Measurements from ENCODE around the gene FAM81A. TPM values are rescaled to one million over a fixed set of nuclear protein-coding genes. Genes with fewer than 3 reads are reported as not detected.
A peak's percentile ranks its signal among the peaks of the same experiment; 100 is the strongest.

The FAM81A gene
- polyA plus RNA-seq, 2 of the 4 experiments (the other 2 are of a cell fraction): 13.1 to 15.1 TPM

DNA sequence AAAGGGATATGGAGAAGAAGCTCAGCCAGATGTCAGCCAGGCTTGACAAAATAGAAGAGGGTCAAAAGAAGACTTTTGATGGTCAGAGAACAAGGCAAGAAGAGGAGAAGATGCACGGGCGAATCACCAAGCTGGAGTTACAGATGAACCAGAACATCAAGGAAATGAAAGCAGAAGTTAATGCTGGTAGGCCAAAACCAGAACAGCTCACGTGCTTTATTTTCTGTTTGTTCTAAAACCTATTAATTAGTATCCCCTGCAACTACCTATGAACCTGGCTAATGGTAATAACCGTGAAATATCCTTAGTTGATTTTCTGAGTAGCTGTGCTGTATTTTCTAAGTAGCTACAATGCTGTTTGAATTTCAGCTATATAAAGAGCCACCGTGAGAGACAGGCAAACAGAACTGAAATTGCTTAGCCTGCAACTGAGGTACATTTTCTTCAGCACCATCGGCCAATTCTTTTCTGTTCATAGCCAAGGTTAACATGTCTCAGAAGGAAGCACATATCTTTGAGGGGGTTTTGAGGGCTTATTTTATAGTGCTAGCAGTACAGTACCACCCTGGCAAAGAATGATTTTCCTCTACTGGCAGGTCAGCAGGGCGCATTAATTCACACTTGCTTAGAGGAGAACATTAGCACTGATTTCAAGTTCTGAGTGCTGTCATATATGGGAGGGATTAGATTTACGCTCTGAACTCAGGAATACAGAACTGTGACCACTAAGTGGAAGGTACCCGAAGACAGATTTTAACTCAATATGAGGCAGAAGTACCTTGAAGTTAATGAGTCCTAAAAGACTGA lies 78.9 kb downstream of the FAM81A start:
- Histone ChIP-seq H3K4me2 (no peak overlapping the region), H3K9me3 (no peaks in the 10 kb centered on the region), H3K4me1 (no peaks in the 10 kb centered on the region), H3K4me3 (no peak overlapping the region), H3K27ac (no peak overlapping the region)
- 86% methylated on average over 9 of the region's 9 CpGs for WGBS (ENCODE audit: missing lambda C conversion rate)
- TF ChIP-seq PHF8 (IDR thresholded peaks at IDR 0.05; ENCODE audit: borderline replicate concordance, low read depth) (no peak), BHLHE40 (IDR thresholded peaks at IDR 0.05; ENCODE audit: low read depth, low read length) (no peak), RARB (CRISPR knock-in tag; IDR thresholded peaks at IDR 0.05) (no peak), ATOH8 (CRISPR knock-in tag; IDR thresholded peaks at IDR 0.05; ENCODE audit: low read depth) (no peak), CEBPB (IDR thresholded peaks at IDR 0.05) (no peak), GATA3 (IDR thresholded peaks at IDR 0.05; ENCODE audit: borderline replicate concordance) (no peak), MAZ (IDR thresholded peaks at IDR 0.05; ENCODE audit: borderline replicate concordance, low read depth, low read length) (no peak)
- TF ChIP-seq, protein P1, sequence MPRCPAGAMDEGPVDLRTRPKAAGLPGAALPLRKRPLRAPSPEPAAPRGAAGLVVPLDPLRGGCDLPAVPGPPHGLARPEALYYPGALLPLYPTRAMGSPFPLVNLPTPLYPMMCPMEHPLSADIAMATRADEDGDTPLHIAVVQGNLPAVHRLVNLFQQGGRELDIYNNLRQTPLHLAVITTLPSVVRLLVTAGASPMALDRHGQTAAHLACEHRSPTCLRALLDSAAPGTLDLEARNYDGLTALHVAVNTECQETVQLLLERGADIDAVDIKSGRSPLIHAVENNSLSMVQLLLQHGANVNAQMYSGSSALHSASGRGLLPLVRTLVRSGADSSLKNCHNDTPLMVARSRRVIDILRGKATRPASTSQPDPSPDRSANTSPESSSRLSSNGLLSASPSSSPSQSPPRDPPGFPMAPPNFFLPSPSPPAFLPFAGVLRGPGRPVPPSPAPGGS (IDR thresholded peaks at IDR 0.05): no peak
- DNase-seq (ENCODE audit: low read depth in 1 of 2, low spot score in 1 of 2) (no peak), FAIRE-seq (no peak), ATAC-seq (0 out of 6 replicates have a peak, but pooled peaks of 1 of the 2 experiments have one; percentile 24)
- POLR2A ChIA-PET: interaction anchor here (0.6 kb wide), 1 partner anchor 342 kb away, joined by 3 read pairs; no protein-coding TSS in a partner anchor
- CTCF ChIA-PET: interaction anchor here (0.6 to 10.5 kb wide), 11 partner anchors 9 to 1304 kb away, joined by 3 to 113 read pairs (median 4); partner anchors contain the start of gene GTF2A2

DNA sequence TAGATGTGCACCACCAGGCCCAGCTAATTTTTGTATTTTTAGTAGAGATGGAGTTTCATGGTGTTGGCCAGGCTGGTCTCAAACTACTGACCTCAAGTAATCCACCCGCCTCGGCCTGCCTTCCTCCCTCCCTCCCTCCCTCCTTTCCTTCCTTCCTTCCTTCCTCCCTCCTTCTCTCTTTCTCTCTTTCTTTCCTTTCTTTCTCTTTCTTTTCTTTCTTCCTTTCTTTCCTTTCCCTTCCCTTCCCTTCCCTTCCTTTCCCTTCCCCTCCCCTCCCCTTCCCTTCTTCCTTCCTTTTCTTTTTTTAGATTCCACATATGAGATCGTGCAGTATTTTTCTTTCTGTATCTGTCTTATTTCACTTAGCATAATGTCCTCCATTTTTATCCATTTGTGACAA lies 81.3 kb downstream of the FAM81A start:
- ChIA-PET POLR2A (no interaction called here), CTCF (interaction anchor here (1.4 to 10.5 kb wide), 3 partner anchors 10 to 727 kb away, joined by 3 to 113 read pairs (median 9); no protein-coding TSS in a partner anchor)
- 79% methylated on average over 3 of the region's 3 CpGs for WGBS (ENCODE audit: missing lambda C conversion rate)

DNA sequence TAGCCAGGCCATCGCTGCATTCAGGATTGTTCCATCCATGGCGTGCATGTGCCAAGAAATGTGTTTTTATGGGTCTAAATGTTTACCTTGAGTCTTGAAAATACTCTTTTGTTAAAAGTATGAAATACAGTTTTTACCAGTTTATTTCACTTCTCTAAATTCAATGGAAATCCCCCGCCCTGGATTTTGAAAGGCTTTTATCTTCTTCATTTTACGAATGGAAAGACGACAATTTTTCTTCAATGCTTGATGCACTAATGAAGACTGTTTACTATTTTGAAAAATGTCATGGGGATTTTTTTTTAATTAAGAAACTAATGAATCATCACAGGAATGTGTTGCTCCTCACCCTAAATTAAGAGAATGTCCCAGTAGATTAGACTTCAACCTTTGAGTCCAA lies 83.5 kb downstream of the FAM81A start:
- Histone ChIP-seq H3K4me2 (no peak overlapping the region), H3K4me3 (no peak overlapping the region), H3K4me1 (no peaks in the 10 kb centered on the region), H3K9me3 (no peaks in the 10 kb centered on the region), H3K27ac (no peak overlapping the region)
- DNase-seq (ENCODE audit: low read depth in 1 of 2, low spot score in 1 of 2) (no peak), FAIRE-seq (no peak), ATAC-seq (no peak)
- 94% methylated on average over 5 of the region's 5 CpGs for WGBS (ENCODE audit: missing lambda C conversion rate)
- CTCF ChIA-PET: interaction anchor here (0.6 kb wide), 1 partner anchor 29 kb away, joined by 4 read pairs; no protein-coding TSS in a partner anchor
- TF ChIP-seq POLR2A (IDR thresholded peaks at IDR 0.05; ENCODE audit: low read length) (no peak), KDM1A (IDR thresholded peaks at IDR 0.05; ENCODE audit: low read depth) (no peak), ZSCAN20 (CRISPR knock-in tag; IDR thresholded peaks at IDR 0.05) (no peak), RCOR1 (IDR thresholded peaks at IDR 0.05; ENCODE audit: low read depth, low read length) (no peak), SMC3 (IDR thresholded peaks at IDR 0.05) (no peak), MAZ (IDR thresholded peaks at IDR 0.05; ENCODE audit: borderline replicate concordance, low read depth, low read length) (no peak), JUNB (IDR thresholded peaks at IDR 0.05) (no peak), GATA3 (IDR thresholded peaks at IDR 0.05; ENCODE audit: borderline replicate concordance) (no peak), BHLHE40 (IDR thresholded peaks at IDR 0.05; ENCODE audit: low read depth, low read length) (no peak), SREBF2 (IDR thresholded peaks at IDR 0.05) (no peak), NFE2L2 (conservative IDR thresholded peaks at IDR 0.05; ENCODE audit: low read length) (no peak), CBX8 (IDR thresholded peaks at IDR 0.05) (no peak), EHMT2 (IDR thresholded peaks at IDR 0.05; ENCODE audit: low read depth) (no peak), HOXB13 (CRISPR knock-in tag; IDR thresholded peaks at IDR 0.05; ENCODE audit: low read depth) (no peak), TP53 (CRISPR knock-in tag; IDR thresholded peaks at IDR 0.05) (no peak), REST (IDR thresholded peaks at IDR 0.05) (no peak), FOSB (CRISPR knock-in tag; IDR thresholded peaks at IDR 0.05) (no peak), HOXA7 (CRISPR knock-in tag; IDR thresholded peaks at IDR 0.05) (no peak)
- TF ChIP-seq, protein P2, sequence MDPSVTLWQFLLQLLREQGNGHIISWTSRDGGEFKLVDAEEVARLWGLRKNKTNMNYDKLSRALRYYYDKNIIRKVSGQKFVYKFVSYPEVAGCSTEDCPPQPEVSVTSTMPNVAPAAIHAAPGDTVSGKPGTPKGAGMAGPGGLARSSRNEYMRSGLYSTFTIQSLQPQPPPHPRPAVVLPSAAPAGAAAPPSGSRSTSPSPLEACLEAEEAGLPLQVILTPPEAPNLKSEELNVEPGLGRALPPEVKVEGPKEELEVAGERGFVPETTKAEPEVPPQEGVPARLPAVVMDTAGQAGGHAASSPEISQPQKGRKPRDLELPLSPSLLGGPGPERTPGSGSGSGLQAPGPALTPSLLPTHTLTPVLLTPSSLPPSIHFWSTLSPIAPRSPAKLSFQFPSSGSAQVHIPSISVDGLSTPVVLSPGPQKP (IDR thresholded peaks at IDR 0.05; ENCODE audit: low read depth, low read length): no peak
- POLR2A ChIA-PET: no interaction called here

More for the DNA sequence above, 81.3 kb downstream of the FAM81A start:
- no peak overlapping the region for H3K4me2 ChIP-seq
- H3K4me1 ChIP-seq: no peaks in the 10 kb centered on the region
- no peak for DNase-seq (ENCODE audit: low read depth in 1 of 2, low spot score in 1 of 2)
- no peak overlapping the region for H3K27ac ChIP-seq
- TF ChIP-seq MAFK (IDR thresholded peaks at IDR 0.05; ENCODE audit: partially characterized antibody) (no peak), CBX8 (IDR thresholded peaks at IDR 0.05) (no peak), MAZ (IDR thresholded peaks at IDR 0.05; ENCODE audit: borderline replicate concordance, low read depth, low read length) (no peak), MYC (IDR thresholded peaks at IDR 0.05; ENCODE audit: borderline replicate concordance, low read length) (no peak), KDM5A (IDR thresholded peaks at IDR 0.05) (no peak), RCOR1 (IDR thresholded peaks at IDR 0.05; ENCODE audit: low read depth, low read length) (no peak), EHF (CRISPR knock-in tag; IDR thresholded peaks at IDR 0.05) (no peak), ZC3H11A (IDR thresholded peaks at IDR 0.05) (no peak), RFX5 (IDR thresholded peaks at IDR 0.05) (no peak)
- no peak for FAIRE-seq
- no peaks in the 10 kb centered on the region for H3K9me3 ChIP-seq
- H3K4me3 ChIP-seq: no peak overlapping the region
- ATAC-seq: no peak
